Suppressor macrophage treated with lipopolysaccharide for 1 hour (primary cell): Measurements from ENCODE around the gene SOX13.
A peak's percentile ranks its signal among the peaks of the same experiment; 100 is the strongest.

Experiments used
- DNase-seq, 3 donors: peaks; one replicate each; pipeline ENCODE4 v3.0.0-alpha.2; 2020 to 2022

Gene SOX13

DNA sequence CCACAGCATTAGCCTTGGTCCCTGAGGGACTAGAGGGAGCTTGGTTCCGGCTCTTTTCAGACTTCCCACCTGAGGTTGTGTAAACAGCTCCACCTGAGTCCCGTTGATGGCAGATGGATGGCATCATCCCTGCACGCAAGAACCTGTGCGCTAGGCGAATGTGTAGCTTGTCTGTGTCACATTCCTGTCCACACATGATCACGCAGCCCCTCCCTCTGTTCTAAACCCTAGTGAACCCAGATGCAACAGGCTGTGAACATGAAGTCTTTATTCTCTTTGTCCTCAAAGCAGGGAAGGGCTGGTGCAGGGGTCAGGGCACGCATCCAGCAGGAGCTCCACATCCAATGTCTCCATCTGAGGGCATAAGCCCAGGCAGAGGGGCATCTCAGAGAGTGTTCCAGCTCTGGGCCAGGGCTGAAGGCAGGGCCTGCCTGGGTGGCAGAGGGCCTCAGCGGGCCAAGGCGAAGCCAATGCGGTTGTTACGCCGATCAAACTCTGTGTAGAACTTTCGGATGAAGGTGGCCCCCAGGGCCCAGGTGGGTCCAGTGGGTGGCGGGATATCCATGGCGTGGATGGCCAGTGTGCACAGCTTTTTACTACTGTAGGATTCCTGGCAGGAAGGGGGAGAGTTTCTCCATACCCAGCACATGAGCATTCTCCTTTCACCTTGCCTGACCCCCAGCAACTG, 81.8 kb downstream of the SOX13 start:
- no peak for DNase-seq

DNA sequence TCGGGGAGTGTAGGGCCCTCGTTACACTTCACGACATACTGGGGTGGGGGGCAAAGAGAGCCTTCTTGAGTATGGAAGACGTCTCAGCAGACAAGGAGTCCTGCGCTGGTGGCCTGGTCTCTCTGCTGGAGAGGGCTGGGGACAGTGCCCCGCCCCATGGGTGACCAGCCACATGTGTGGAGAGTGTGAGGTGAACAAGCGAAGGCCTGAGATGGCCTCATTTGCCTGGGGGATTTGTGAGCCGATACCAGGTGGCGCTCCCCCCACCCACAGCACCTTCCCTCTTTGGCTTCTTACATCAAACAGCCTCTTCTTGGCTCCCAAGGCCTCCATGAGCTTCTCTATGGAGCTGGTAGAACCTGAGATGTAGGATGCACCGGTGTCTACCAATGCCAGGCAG, 83.0 kb downstream of the SOX13 start:
- DNase-seq = no peak

- peak; percentile 22 to 61 (median 56) for DNase-seq
These were observed 85.0 kb downstream of the SOX13 start for GRCh38 chr1:204157962-204158361.

- no peak for DNase-seq
These were observed 88.9 kb downstream of the SOX13 start for GRCh38 chr1:204161609-204162493.

DNA sequence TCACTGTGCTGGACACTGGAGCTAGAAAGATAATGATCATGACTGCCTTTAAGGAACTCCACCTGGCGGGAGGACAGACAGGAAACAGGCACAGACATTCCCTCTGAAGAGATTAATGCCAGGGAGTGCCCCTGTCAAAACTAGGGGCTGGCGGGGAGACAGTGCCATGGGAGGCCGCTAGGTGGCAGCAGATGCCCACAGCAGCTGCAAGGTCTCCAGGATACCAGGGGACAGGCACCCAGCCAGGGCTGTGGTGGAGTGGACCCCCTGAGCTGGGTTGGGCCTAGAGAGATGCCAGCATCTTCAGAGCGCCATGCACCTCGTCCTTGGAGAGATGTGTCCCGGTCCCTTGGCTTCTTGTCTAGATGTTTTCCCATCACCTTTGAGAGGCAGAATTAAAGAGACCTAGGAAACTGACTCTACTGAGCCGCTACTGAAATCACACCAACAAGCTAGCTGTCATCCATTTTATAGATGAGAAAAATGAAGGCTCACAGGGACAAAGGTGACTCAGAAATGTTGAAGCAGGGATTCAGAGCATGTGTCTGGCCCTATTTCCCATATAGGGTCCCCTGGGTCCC, 89.7 kb downstream of the SOX13 start:
- DNase-seq = peak; percentile 78 to 83 (median 81)

DNA sequence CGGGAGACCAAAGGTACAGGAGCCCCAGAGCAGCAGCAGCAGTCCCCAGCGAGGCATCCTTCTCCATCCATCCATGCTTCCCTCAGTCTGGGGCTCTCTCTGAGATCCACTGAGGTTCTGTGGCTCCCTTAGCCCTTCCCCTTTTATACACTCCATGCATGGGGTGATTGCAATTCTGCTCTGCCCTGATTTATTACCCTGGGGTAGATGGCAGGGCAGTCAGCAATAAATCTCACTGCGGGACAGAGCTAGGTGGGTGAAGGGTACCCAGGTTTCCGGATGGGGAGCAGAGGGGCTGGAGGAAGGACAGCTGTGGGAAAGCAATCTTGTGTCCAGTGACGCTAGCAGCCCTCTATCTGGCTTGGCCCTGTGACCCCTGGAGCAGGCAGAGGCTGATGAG, 93.3 kb downstream of the SOX13 start, which contains the start of gene REN:
TSS of gene REN (minus strand) at position 119 of the 400 bp plus-strand sequence. CDS start at position 75, 44 bp downstream.
- DNase-seq = no peak

DNA sequence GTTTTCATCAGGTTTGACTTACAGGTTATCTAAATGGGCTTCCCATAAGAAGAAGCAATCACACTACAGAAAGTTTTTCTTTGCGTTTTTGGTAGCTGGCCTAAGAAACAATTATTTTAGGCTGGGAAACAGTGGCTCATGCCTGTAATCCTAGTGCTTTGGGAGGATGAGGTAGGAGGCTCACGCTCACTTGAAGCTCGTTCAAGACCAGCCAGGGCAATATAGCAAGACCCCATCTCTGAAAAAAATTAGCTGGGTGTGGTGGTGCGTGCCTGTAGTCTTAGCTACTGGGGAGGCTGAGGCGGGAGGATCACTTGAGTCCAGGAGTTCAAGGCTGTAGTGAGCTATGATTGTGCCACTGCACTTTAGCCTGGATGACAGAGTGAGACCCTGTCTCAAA, 94.8 kb downstream of the SOX13 start:
- no peak for DNase-seq

DNA sequence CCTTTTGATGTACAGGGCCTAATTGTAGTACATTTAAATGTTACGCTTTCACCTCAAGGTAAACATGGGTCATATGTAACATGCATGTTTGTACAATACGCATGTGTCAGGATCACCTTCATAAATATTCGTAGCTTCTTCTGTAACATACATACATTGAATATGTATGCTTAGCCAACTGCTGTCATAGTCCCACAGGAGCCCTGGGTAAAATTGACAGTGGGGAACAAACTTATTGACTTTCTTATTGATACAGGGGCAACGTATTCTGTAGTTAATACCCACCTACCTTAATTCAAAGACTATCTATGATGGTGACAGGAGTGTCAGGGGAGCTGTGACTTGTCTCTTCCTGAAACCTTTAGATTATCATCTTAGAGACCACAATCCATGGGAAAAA, 96.9 kb downstream of the SOX13 start:
- DNase-seq = no peak

GRCh38 chr1:204170494-204171155, 97.7 kb downstream of the SOX13 start:
- DNase-seq = no peak

DNA sequence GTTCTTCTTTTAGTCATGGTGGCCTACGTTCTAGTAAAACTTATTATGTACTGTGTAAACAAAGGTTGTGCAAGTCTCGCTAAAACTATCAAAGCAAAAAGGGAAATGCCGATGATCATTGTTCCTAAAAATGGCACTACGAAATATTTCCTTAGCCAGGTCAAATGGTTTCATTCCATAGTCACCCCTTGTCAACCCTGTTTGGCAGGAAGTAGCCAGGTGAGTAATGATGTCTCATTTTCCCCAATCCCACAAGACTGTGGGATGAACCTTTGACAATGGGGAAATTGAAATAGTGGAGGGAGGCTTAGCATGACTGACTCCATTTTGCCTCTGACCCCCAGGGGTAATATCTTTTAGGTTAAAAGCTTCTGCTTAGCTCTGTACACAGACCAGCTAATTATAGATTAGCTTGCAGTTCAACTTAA, 98.8 kb downstream of the SOX13 start:
- peak; percentile 59 to 79 (median 77) for DNase-seq

DNA sequence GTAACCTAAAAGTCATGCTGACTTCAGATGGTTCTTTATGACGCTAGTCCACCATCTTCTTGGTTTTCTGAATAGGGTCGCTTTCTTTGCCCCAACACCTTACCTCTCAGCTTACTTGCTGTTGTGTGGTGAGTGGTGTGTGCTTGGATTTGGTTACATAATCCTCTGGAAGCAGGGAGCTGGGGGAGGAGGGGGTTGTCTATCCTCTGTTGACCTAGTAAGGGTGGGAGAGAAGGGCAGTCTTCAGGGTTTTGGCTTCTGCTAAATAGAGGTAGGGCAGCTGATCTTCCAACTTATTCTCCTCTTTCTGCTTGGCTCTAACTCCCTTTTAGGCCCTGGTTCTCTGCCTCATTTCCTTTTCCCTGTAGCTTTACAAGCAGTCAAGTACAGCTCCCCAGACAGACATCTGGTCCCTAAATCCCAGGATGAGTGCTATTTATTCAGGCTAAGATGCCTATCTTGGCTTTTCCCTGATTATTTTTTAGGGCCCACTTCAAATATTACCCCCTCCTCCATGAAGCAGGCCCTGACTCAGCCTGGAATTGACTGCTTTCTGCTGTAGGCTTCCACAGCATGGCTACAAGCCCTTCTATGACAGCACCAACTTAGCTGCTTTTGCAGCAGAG, 99.6 kb downstream of the SOX13 start:
- no peak for DNase-seq

GRCh38 chr1:204174958-204175357, 102.0 kb downstream of the SOX13 start:
- no peak for DNase-seq

DNA sequence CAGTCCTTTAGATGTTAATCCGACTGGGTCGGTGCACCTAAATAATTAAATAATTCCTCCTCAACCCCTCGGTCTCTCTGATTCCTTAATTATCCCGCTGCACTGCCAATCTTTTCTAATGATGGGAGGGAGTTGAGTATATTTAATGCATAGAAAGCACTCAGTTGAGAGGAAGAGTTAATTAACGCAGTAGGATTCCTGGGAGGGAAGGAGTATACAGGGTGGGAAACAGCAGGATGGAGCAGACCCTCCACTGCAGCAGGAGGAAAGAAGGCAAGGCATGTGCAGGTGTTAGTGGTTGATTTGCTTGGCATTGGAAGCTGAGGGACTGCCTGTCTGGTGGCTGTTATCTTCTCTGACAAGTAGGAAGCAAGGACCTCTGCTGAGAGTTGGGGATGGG, 103.1 kb downstream of the SOX13 start:
- DNase-seq = no peak

DNA sequence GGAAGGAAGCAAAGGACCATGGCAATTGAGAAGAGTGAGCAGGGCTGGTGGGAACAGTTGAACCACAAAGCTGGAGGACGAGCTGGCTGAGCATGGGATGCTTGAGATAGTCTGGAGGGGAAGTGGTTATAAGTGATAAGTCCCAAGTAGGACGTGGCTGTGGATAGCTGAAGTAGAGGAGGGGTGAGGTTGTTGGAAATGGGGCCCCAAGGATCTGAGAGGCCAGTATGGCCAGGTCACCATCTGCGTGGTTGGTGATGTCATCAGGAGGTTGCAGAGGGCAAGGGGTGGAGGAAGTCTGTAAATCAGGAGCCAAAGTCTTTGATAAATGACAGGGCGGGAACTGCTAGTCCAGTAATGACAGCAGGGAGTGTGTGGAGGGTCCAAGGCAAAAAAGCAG, 104.2 kb downstream of the SOX13 start:
- DNase-seq = peak in 2 of 3 donors; percentile 20 to 31
